CD4-positive, CD25-positive, alpha-beta regulatory T cell (primary cell): ENCODE data around the gene UBL3. TPM values are rescaled to one million over a fixed set of nuclear protein-coding genes. Genes with fewer than 3 reads are reported as not detected.

Experiments
- ATAC-seq, 2 donors: fragments of 150-1000 bp; cut with Tn5 transposase; one replicate each; pipeline ENCODE4 v1.10.0; 2021; ENCODE audit warnings: low read depth in 2 of 2, moderate number of reproducible peaks in 2 of 2, moderate library complexity in 1 of 2
- DNase-seq, 3 donors: peaks; one replicate each; pipeline versions ENCODE4 v3.0.0 to v3.0.0-alpha.2; 2012 to 2022; ENCODE audit warnings: mixed read lengths in 1 of 3
- H3K27ac ChIP-seq: one replicate; pipeline ENCODE4 v1.7.0; 2013; ENCODE audit warnings: mild to moderate bottlenecking, low read length; ENCODE audit not compliant: insufficient read depth, poor library complexity, severe bottlenecking
- H3K27me3 ChIP-seq: one replicate; pipeline ENCODE4 v1.7.0; 2013; ENCODE audit warnings: low read length; ENCODE audit not compliant: control insufficient read depth, insufficient read depth
- H3K36me3 ChIP-seq: one replicate; pipeline ENCODE4 v1.7.0; 2013; ENCODE audit warnings: mild to moderate bottlenecking, low read length, moderate library complexity; ENCODE audit not compliant: control insufficient read depth, insufficient read depth
- H3K4me1 ChIP-seq: 2 replicates; pipeline ENCODE4 v1.7.0; 2013; ENCODE audit warnings: mild to moderate bottlenecking, low read length; ENCODE audit not compliant: insufficient read depth, control insufficient read depth, poor library complexity, severe bottlenecking
- H3K4me3 ChIP-seq: one replicate; pipeline ENCODE4 v1.7.0; 2013; ENCODE audit warnings: low read depth, mild to moderate bottlenecking, low read length, moderate library complexity
- H3K9me3 ChIP-seq, 2 experiments: 1 replicate in 1 of 2; 2 replicates in 1 of 2; pipeline ENCODE4 v1.7.0; 2013; ENCODE audit warnings: low read length in 2 of 2, mild to moderate bottlenecking in 1 of 2, moderate library complexity in 1 of 2; ENCODE audit not compliant: control insufficient read depth in 2 of 2
- H3K27ac Mint-ChIP-seq, 3 donors: one replicate each; pipeline ENCODE4 v1.8.0; 2020 to 2022; ENCODE audit warnings: mild to moderate bottlenecking in 3 of 3, mixed read lengths in 3 of 3, moderate library complexity in 2 of 3
- H3K27me3 Mint-ChIP-seq: one replicate; pipeline ENCODE4 v1.8.0; 2022; ENCODE audit warnings: mild to moderate bottlenecking, mixed read lengths
- H3K36me3 Mint-ChIP-seq: one replicate; pipeline ENCODE4 v1.8.0; 2020; ENCODE audit warnings: mixed read lengths
- H3K4me1 Mint-ChIP-seq, 4 donors: one replicate each; pipeline ENCODE4 v1.8.0; 2020 to 2022; ENCODE audit warnings: mixed read lengths in 4 of 4, mild to moderate bottlenecking in 1 of 4
- H3K4me3 Mint-ChIP-seq, 4 donors: one replicate each; pipeline ENCODE4 v1.8.0; 2020 to 2022; ENCODE audit warnings: mild to moderate bottlenecking in 4 of 4, mixed read lengths in 4 of 4, moderate library complexity in 3 of 4
- H3K9me3 Mint-ChIP-seq, 7 donors: one replicate each; pipeline ENCODE4 v1.8.0; 2020 to 2022; ENCODE audit warnings: mixed read lengths in 7 of 7, mild to moderate bottlenecking in 3 of 7, moderate library complexity in 2 of 7
- polyA plus RNA-seq, 4 donors: library from polyadenylated mRNA; unstranded; fragments of 300-500 nt; fragmentation: Illumina TruSeq; gene quantifications; one replicate each; pipeline ENCODE4 v1.2.3, GENCODE V29; 2021
- total RNA-seq: library from RNA; stranded (reverse); gene quantifications from one replicate; pipeline ENCODE4 v1.2.3, GENCODE V29; 2022

UBL3 gene
- total and polyA plus RNA-seq, 5 donors from 2014 or later: 64.6 to 85.0 (median 71.4) TPM

DNA sequence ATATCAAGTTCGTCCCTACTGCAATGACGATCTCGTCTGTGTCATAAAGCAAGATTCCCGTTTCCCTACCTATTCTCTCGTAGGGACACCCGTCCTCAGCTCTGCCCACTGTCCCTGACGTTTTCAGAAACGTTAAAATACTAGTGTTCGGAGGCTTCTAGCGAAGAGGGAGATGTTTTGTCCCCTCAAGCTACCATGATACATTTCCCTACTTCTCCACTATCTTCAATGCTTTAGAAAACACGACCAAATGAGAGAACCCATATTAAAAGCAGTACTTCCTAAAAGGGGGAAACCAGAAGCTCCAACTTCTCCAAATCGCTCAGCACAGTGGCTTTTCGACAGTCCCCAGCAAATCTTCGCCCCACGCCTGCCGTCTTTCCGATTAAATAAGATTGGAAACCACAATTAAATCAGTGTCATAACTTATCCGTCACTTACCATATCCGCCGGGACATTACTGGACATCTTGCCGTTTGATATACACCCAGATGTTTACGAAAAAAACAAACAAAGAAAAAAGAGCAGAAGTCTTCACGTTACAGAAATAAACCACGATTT, 1.3 kb downstream of the UBL3 start:
- peaks cover 13 to 30% (median 23%) of the 10 kb centered on the region in 4 donors for H3K4me1 Mint-ChIP-seq

DNA sequence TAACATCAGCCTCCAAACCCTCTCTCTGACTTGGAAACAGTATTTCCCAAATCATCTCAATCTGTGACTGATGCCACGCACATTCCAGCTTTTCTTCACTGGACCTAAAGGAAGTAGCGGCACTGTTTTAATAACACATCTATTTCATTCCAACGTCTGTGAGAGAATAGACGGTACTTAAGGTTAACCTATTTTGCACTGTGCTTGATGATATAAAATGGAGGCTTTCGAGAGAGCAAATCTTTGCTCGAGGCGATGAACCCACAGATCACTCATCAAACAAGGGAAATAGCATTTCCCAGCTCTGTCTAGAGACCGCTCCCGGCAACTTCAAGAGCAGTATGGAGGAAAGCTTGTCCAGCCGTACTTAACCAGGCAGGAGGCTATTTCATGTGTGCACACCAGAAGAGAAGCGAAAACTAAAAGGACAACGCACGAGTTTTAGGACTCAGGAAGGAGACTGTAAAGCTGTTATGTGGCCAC, 2.9 kb downstream of the UBL3 start:
- no peaks in the 10 kb centered on the region for H3K27me3 Mint-ChIP-seq
- peaks cover 43% of the 10 kb centered on the region for H3K4me1 ChIP-seq
- no peaks in the 10 kb centered on the region for H3K27me3 ChIP-seq
- H3K4me1 Mint-ChIP-seq: peaks cover 24 to 44% (median 34%) of the 10 kb centered on the region in 4 donors
- peaks cover 3% of the 10 kb centered on the region for H3K36me3 Mint-ChIP-seq
- H3K27ac Mint-ChIP-seq: peak overlapping the region; percentile 91 to 97 (median 94)
- peak overlapping the region; percentile 95 for H3K27ac ChIP-seq
- peak overlapping the region; percentile 93 for H3K4me3 ChIP-seq
- peak overlapping the region; percentile 93 to 99 (median 96) for H3K4me3 Mint-ChIP-seq
- ATAC-seq: no peak
- peaks cover 0 to 5% (median 0%) of the 10 kb centered on the region in 7 donors for H3K9me3 Mint-ChIP-seq
- H3K9me3 ChIP-seq: no peaks in the 10 kb centered on the region
- no peaks in the 10 kb centered on the region for H3K36me3 ChIP-seq
- DNase-seq: peak in 2 of 3 donors; percentile 31 to 44

More for the DNA sequence above, 1.3 kb downstream of the UBL3 start:
- Histone ChIP-seq H3K27me3 (no peaks in the 10 kb centered on the region), H3K27ac (peak overlapping the region; percentile 95), H3K9me3 (no peaks in the 10 kb centered on the region), H3K4me3 (peak overlapping the region; percentile 99), H3K36me3 (no peaks in the 10 kb centered on the region), H3K4me1 (peaks cover 31% of the 10 kb centered on the region)
- H3K9me3 Mint-ChIP-seq: peaks cover 0 to 5% (median 0%) of the 10 kb centered on the region in 7 donors
- H3K27ac Mint-ChIP-seq: peak overlapping the region; percentile 91 to 98 (median 95)
- no peaks in the 10 kb centered on the region for H3K27me3 Mint-ChIP-seq
- peak overlapping the region; percentile 95 to 99 (median 98) for H3K4me3 Mint-ChIP-seq
- peak; percentile 15 to 63 (median 47) for DNase-seq
- peaks cover 3% of the 10 kb centered on the region for H3K36me3 Mint-ChIP-seq
- ATAC-seq: no peak

DNA sequence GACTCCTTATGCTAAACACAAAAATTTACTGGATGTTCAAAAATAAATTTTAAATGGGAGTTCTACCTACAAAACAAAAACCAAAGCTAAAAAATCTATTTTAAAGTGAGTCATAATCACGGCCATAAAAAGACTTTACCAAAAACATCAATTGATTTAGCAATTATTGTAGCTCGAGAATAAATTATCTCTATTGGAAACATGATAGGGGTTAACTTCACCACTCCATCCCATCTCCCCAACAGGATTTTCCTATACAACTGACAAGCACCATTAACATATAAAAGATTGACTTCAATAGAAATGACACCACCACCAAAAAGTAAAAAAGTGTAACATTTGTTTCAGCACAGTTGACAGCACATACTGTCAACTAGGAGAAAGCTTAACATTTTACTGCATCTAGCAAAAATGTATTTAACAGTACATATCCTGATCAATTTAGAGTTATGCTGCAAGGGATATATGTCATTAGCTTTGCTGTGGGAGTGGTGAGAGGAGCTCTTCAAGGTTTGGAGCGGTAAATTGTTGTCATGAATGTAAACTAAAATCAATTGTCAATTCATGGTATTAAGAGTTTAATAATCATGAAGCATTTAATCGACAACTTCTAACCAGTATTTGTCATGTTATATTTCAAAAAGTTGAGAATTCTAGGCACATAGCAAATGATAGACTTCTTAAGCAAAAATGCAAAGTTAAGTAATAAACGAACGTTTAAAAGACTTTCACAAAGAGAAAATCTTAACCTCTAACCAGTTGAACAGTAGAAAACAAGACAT, 3.8 kb downstream of the UBL3 start:
- peak overlapping the region; percentile 93 to 99 (median 96) for H3K4me3 Mint-ChIP-seq
- no peaks in the 10 kb centered on the region for H3K27me3 Mint-ChIP-seq
- peak overlapping the region; percentile 95 for H3K27ac ChIP-seq
- H3K27ac Mint-ChIP-seq: peak overlapping the region; percentile 86 to 97 (median 91)
- ATAC-seq (no peak), DNase-seq (peak in 1 of 3 donors; percentile 25)
- H3K36me3 Mint-ChIP-seq: peaks cover 3% of the 10 kb centered on the region
- no peaks in the 10 kb centered on the region for H3K9me3 ChIP-seq
- H3K27me3 ChIP-seq: no peaks in the 10 kb centered on the region
- no peaks in the 10 kb centered on the region for H3K36me3 ChIP-seq
- peaks cover 28 to 51% (median 43%) of the 10 kb centered on the region in 4 donors for H3K4me1 Mint-ChIP-seq
- H3K4me1 ChIP-seq: peaks cover 50% of the 10 kb centered on the region
- peak overlapping the region; percentile 93 for H3K4me3 ChIP-seq
- peaks cover 0 to 5% (median 0%) of the 10 kb centered on the region in 7 donors for H3K9me3 Mint-ChIP-seq

DNA sequence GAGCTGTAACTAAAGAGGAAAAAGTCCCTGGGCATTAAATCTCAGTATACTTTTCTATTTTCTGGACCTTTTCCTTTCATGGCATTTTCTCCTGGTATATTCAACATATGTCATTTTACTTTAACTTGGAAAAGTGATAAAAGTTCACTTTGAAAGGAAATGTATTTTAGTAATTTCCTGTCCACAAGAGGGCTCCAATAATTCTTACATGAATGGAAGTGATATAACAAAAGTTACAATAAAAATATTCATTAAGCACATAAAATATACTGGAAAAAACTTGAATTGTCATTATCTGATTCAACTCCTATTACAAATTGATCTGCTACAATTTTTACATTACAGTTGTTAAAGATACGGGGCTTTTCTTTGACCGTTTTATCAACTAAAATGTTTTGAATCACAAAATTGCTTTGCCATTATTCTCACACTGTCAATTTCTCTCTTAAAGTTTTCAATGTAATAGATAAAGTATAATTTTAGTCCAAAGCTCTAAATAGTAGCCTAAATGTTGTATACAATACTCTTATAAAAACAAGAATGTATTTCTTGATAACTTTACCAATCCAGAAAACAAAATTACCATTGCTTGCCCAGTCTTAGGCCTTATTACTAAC, 4.9 kb downstream of the UBL3 start:
- peak overlapping the region in 1 of 3 donors; percentile 14 for H3K27ac Mint-ChIP-seq
- Histone ChIP-seq H3K27ac (no peak overlapping the region), H3K9me3 (no peaks in the 10 kb centered on the region), H3K27me3 (no peaks in the 10 kb centered on the region), H3K4me1 (peaks cover 61% of the 10 kb centered on the region), H3K4me3 (peak overlapping the region; percentile 93), H3K36me3 (no peaks in the 10 kb centered on the region)
- H3K27me3 Mint-ChIP-seq: no peaks in the 10 kb centered on the region
- ATAC-seq (no peak), DNase-seq (peak in 2 of 3 donors; percentile 16 to 32)
- peaks cover 0 to 5% (median 0%) of the 10 kb centered on the region in 7 donors for H3K9me3 Mint-ChIP-seq
- H3K4me3 Mint-ChIP-seq: peak overlapping the region; percentile 77 to 98 (median 92)
- H3K36me3 Mint-ChIP-seq: peaks cover 3% of the 10 kb centered on the region
- H3K4me1 Mint-ChIP-seq: peaks cover 40 to 58% (median 52%) of the 10 kb centered on the region in 4 donors

DNA sequence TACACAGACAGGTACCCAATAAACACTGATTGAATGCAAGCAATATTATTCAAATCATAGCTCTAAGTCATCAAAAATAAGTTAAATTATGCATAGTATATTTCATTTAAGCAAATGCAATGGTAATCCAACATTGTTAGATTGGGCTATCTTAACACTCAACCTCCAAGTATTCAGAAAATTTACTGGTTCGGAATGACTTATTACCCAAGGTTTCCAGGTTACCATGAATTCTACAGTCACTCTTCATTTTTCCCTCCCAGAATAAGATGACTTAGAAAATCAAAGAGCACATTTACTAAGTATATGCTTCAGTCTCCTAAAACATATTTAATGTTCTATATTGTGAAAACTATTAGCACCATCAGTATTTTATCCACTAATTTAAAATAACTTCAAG, 6.0 kb downstream of the UBL3 start:
- ATAC-seq: no peak
- H3K4me3 ChIP-seq: peak overlapping the region; percentile 93
- peaks cover 63% of the 10 kb centered on the region for H3K4me1 ChIP-seq
- H3K9me3 ChIP-seq: no peaks in the 10 kb centered on the region
- H3K36me3 Mint-ChIP-seq: peaks cover 3% of the 10 kb centered on the region
- peaks cover 0 to 3% (median 0%) of the 10 kb centered on the region in 7 donors for H3K9me3 Mint-ChIP-seq
- peaks cover 42 to 66% (median 56%) of the 10 kb centered on the region in 4 donors for H3K4me1 Mint-ChIP-seq
- no peaks in the 10 kb centered on the region for H3K36me3 ChIP-seq
- no peak overlapping the region for H3K27ac Mint-ChIP-seq
- no peaks in the 10 kb centered on the region for H3K27me3 ChIP-seq
- H3K4me3 Mint-ChIP-seq: peak overlapping the region in 2 of 4 donors; percentile 77
- H3K27ac ChIP-seq: no peak overlapping the region
- no peak for DNase-seq
- H3K27me3 Mint-ChIP-seq: no peaks in the 10 kb centered on the region

DNA sequence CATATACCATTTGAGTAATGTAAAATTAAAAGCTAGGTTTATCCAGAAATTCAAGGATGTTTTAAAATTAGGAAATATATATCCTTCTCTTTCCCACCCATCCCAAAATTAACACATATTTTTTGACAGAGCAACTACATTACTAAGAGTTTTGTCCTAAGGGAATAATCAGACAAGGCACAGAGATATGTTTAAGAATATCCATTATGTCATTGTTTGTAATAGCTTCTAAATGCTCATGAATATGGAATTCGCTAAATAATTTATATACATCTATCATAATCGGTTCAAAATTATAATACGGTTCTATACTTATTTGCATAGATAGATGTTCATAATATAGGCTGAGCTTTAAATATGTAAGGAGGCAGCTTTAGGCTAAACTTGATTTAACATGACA, 9.8 kb downstream of the UBL3 start:
- H3K36me3 Mint-ChIP-seq: no peaks in the 10 kb centered on the region
- no peaks in the 10 kb centered on the region for H3K27me3 Mint-ChIP-seq
- no peaks in the 10 kb centered on the region for H3K36me3 ChIP-seq
- no peaks in the 10 kb centered on the region for H3K9me3 ChIP-seq
- no peak overlapping the region for H3K27ac ChIP-seq
- peaks cover 0 to 1% (median 0%) of the 10 kb centered on the region in 7 donors for H3K9me3 Mint-ChIP-seq
- H3K27me3 ChIP-seq: no peaks in the 10 kb centered on the region
- ATAC-seq (no peak), DNase-seq (no peak)
- H3K4me1 ChIP-seq: peaks cover 76% of the 10 kb centered on the region
- H3K4me1 Mint-ChIP-seq: peaks cover 61 to 89% (median 70%) of the 10 kb centered on the region in 4 donors
- no peak overlapping the region for H3K27ac Mint-ChIP-seq
- H3K4me3 Mint-ChIP-seq: peak overlapping the region; percentile 33 to 76 (median 42)
- peak overlapping the region; percentile 15 for H3K4me3 ChIP-seq

DNA sequence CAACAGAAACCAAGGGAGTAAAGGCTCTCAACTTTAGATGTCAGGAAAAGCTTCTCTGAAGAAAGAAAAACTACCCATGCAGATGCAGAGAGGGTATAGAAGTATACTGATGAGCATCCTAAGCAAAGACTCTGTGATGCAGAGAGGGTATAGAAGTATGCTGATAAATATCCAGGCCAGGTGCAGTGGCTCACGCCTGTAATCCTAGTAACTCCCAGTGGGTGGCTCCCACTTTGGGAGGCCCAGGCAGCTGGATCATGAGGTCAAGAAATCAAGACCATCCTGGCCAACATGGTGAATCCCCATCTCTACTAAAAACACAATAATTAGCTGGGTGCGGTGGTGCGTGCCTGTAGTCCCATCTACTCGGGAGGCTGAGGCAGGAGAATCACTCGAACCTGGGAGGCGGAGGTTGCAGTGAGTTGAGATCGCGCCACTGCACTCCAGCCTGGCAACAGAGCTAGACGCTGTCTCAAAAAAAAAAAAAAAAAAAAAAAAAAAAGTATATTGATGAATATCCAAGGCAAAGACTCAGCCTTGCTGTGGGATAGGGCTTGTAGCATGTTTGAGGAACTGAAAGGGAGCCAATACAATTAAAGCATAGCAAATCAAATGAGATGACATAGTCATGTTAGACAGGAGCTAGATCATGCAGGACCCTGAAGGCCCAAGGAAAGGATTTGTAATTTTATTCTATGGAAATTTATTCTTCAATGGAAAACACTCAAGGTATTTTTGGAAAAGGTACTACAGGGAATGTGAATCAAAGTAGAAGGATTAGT, 14.9 kb downstream of the UBL3 start:
- H3K27ac Mint-ChIP-seq: no peak overlapping the region

More for the DNA sequence above, 14.9 kb downstream of the UBL3 start:
- Mint-ChIP-seq H3K27me3 (no peaks in the 10 kb centered on the region), H3K4me1 (peaks cover 49 to 88% (median 66%) of the 10 kb centered on the region in 4 donors), H3K36me3 (peaks cover 17% of the 10 kb centered on the region), H3K4me3 (peak overlapping the region in 3 of 4 donors; percentile 6 to 16 (median 10)), H3K9me3 (peaks cover 0 to 1% (median 0%) of the 10 kb centered on the region in 7 donors)
- Histone ChIP-seq H3K27me3 (no peaks in the 10 kb centered on the region), H3K36me3 (peaks cover 3% of the 10 kb centered on the region), H3K4me3 (peak overlapping the region; percentile 16), H3K27ac (no peak overlapping the region), H3K4me1 (peaks cover 67% of the 10 kb centered on the region), H3K9me3 (no peaks in the 10 kb centered on the region)
- DNase-seq (no peak), ATAC-seq (no peak)
